ENCODE data around the gene CHCHD4. TPM values are rescaled to one million over a fixed set of nuclear protein-coding genes. Genes with fewer than 3 reads are reported as not detected.

Gene CHCHD4
- total and polyA plus RNA-seq, 4 donors: 7.5 to 12.0 (median 9.0) TPM

DNA sequence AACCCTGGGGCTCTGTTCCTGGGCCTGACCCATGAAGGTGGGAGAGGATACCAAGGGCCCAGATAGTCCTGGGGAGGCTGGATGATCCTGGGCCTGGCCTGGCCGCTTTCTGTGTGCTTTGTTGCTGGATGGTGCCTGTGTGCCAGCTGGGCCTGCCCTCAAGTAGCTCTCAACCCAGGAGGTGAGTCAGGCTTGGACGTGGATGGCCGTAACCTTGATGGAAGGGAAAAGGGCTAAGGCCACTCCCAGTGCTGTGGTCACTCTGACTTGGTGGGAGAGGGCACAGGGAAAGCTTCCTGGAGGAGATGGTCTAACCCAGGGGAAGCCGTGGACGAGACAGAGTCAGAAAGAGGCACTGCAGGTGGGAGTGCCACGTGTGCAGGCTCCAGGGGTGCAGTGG, 9.6 kb upstream of the CHCHD4 start:
- Histone ChIP-seq H3K4me1 (ENCODE audit: control insufficient read depth in 1 of 2, insufficient read depth in 2 of 2, low read length in 2 of 2) (peaks cover 0 to 3% of the 10 kb centered on the region in 2 donors), H3K27me3 (ENCODE audit: control insufficient read depth in 1 of 2, insufficient read depth in 2 of 2, low read length in 1 of 2) (no peaks in the 10 kb centered on the region), H3K27ac (ENCODE audit: low read depth in 1 of 2, low read length in 2 of 2) (no peak overlapping the region), H3K9me3 (ENCODE audit: control insufficient read depth, low read length) (no peaks in the 10 kb centered on the region), H3K4me3 (ENCODE audit: low read length in 2 of 2) (no peak overlapping the region), H3K36me3 (ENCODE audit: control insufficient read depth in 1 of 2, insufficient read depth in 2 of 2, low read length in 1 of 2) (peaks cover 9 to 18% of the 10 kb centered on the region in 2 donors)
- ATAC-seq (ENCODE audit: low FRiP score) (no peak), DNase-seq (no peak)
- intact Hi-C loops (cut with DNase I): no loop called here
- 89 to 97% methylated on average over 6 of the region's 6 CpGs for WGBS, 2 donors

GRCh38 chr3:14133876-14134275, 9.2 kb upstream of the CHCHD4 start:
- Histone ChIP-seq H3K27ac (ENCODE audit: low read depth in 1 of 2, low read length in 2 of 2) (no peak overlapping the region), H3K9me3 (ENCODE audit: control insufficient read depth, low read length) (no peaks in the 10 kb centered on the region), H3K27me3 (ENCODE audit: control insufficient read depth in 1 of 2, insufficient read depth in 2 of 2, low read length in 1 of 2) (no peaks in the 10 kb centered on the region), H3K36me3 (ENCODE audit: control insufficient read depth in 1 of 2, insufficient read depth in 2 of 2, low read length in 1 of 2) (peaks cover 9 to 18% of the 10 kb centered on the region in 2 donors), H3K4me3 (ENCODE audit: low read length in 2 of 2) (no peak overlapping the region), H3K4me1 (ENCODE audit: control insufficient read depth in 1 of 2, insufficient read depth in 2 of 2, low read length in 2 of 2) (peaks cover 0 to 3% of the 10 kb centered on the region in 2 donors)
- ATAC-seq (ENCODE audit: low FRiP score) (no peak), DNase-seq (no peak)
- intact Hi-C loops (cut with DNase I): no loop called here
- 96% methylated on average over 5 of the region's 5 CpGs for WGBS, 2 donors

GRCh38 chr3:14133188-14133800, 8.6 kb upstream of the CHCHD4 start:
- Histone ChIP-seq H3K4me3 (ENCODE audit: low read length in 2 of 2) (no peak overlapping the region), H3K36me3 (ENCODE audit: control insufficient read depth in 1 of 2, insufficient read depth in 2 of 2, low read length in 1 of 2) (peaks cover 9 to 18% of the 10 kb centered on the region in 2 donors), H3K9me3 (ENCODE audit: control insufficient read depth, low read length) (no peaks in the 10 kb centered on the region), H3K27ac (ENCODE audit: low read depth in 1 of 2, low read length in 2 of 2) (no peak overlapping the region), H3K4me1 (ENCODE audit: control insufficient read depth in 1 of 2, insufficient read depth in 2 of 2, low read length in 2 of 2) (peaks cover 0 to 3% of the 10 kb centered on the region in 2 donors), H3K27me3 (ENCODE audit: control insufficient read depth in 1 of 2, insufficient read depth in 2 of 2, low read length in 1 of 2) (no peaks in the 10 kb centered on the region)
- no peak for ATAC-seq (ENCODE audit: low FRiP score)
- WGBS, 2 donors: 90 to 92% methylated on average over 10 of the region's 10 CpGs
- intact Hi-C loops (cut with DNase I): no loop called here
- DNase-seq: no peak

- H3K9me3 ChIP-seq (ENCODE audit: control insufficient read depth, low read length): no peaks in the 10 kb centered on the region
- H3K4me1 ChIP-seq (ENCODE audit: control insufficient read depth in 1 of 2, insufficient read depth in 2 of 2, low read length in 2 of 2): peaks cover 0 to 3% of the 10 kb centered on the region in 2 donors
- no peak overlapping the region for H3K27ac ChIP-seq (ENCODE audit: low read depth in 1 of 2, low read length in 2 of 2)
- no peak for DNase-seq
- no peak overlapping the region for H3K4me3 ChIP-seq (ENCODE audit: low read length in 2 of 2)
- H3K36me3 ChIP-seq (ENCODE audit: control insufficient read depth in 1 of 2, insufficient read depth in 2 of 2, low read length in 1 of 2): peaks cover 9 to 18% of the 10 kb centered on the region in 2 donors
- H3K27me3 ChIP-seq (ENCODE audit: control insufficient read depth in 1 of 2, insufficient read depth in 2 of 2, low read length in 1 of 2): no peaks in the 10 kb centered on the region
- intact Hi-C loops (cut with DNase I): no loop called here
- WGBS, 2 donors: 90 to 93% methylated on average over 6 of the region's 6 CpGs
- no peak for ATAC-seq (ENCODE audit: low FRiP score)
These were observed 8.0 kb upstream of the CHCHD4 start for GRCh38 chr3:14132689-14133088.

DNA sequence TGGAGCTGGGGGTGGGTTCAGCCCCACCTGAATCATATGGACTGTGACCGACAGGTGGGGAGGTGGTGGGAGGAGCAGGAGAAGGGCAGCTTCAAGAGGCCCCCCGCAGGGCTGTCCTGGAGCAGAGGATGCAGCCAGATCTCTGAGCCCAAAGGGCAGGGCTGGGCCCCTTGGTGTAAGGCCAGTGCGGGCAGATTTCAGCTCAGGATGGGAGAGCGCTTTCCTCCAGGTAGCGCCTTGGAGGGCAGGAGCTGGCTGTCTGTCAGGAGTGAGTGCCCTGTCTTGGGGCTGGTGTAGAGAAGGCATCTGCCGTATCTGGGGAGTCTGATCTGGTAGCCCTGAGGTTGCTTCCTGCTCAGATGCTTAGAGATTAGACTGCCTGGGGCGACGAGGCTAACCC, 7.5 kb upstream of the CHCHD4 start:
- no peak for DNase-seq
- H3K36me3 ChIP-seq (ENCODE audit: control insufficient read depth in 1 of 2, insufficient read depth in 2 of 2, low read length in 1 of 2): peaks cover 9 to 18% of the 10 kb centered on the region in 2 donors

GRCh38 chr3:14131134-14131533, 6.5 kb upstream of the CHCHD4 start:
- Histone ChIP-seq H3K27ac (ENCODE audit: low read depth in 1 of 2, low read length in 2 of 2) (peak overlapping the region in 1 of 2 donors; percentile 26), H3K4me3 (ENCODE audit: low read length in 2 of 2) (no peak overlapping the region), H3K9me3 (ENCODE audit: control insufficient read depth, low read length) (no peaks in the 10 kb centered on the region), H3K36me3 (ENCODE audit: control insufficient read depth in 1 of 2, insufficient read depth in 2 of 2, low read length in 1 of 2) (peaks cover 9 to 18% of the 10 kb centered on the region in 2 donors), H3K4me1 (ENCODE audit: control insufficient read depth in 1 of 2, insufficient read depth in 2 of 2, low read length in 2 of 2) (no peaks in the 10 kb centered on the region), H3K27me3 (ENCODE audit: control insufficient read depth in 1 of 2, insufficient read depth in 2 of 2, low read length in 1 of 2) (no peaks in the 10 kb centered on the region)
- DNase-seq (no peak), ATAC-seq (ENCODE audit: low FRiP score) (no peak)
- intact Hi-C loops (cut with DNase I): no loop called here
- 73 to 75% methylated on average over 5 of the region's 5 CpGs for WGBS, 2 donors

More for the DNA sequence above, 7.5 kb upstream of the CHCHD4 start:
- intact Hi-C loops (cut with DNase I): no loop called here
- ATAC-seq (ENCODE audit: low FRiP score): no peak
- H3K4me1 ChIP-seq (ENCODE audit: control insufficient read depth in 1 of 2, insufficient read depth in 2 of 2, low read length in 2 of 2): peaks cover 0 to 3% of the 10 kb centered on the region in 2 donors
- no peaks in the 10 kb centered on the region for H3K27me3 ChIP-seq (ENCODE audit: control insufficient read depth in 1 of 2, insufficient read depth in 2 of 2, low read length in 1 of 2)
- WGBS, 2 donors: 89 to 96% methylated on average over 8 of the region's 8 CpGs
- no peaks in the 10 kb centered on the region for H3K9me3 ChIP-seq (ENCODE audit: control insufficient read depth, low read length)
- no peak overlapping the region for H3K4me3 ChIP-seq (ENCODE audit: low read length in 2 of 2)
- no peak overlapping the region for H3K27ac ChIP-seq (ENCODE audit: low read depth in 1 of 2, low read length in 2 of 2)

- H3K27ac ChIP-seq (ENCODE audit: low read depth in 1 of 2, low read length in 2 of 2): no peak overlapping the region
- 93 to 94% methylated on average over 12 of the region's 12 CpGs for WGBS, 2 donors
- ATAC-seq (ENCODE audit: low FRiP score) (no peak), DNase-seq (no peak)
- no peak overlapping the region for H3K4me3 ChIP-seq (ENCODE audit: low read length in 2 of 2)
- intact Hi-C loops (cut with DNase I): no loop called here
- H3K4me1 ChIP-seq (ENCODE audit: control insufficient read depth in 1 of 2, insufficient read depth in 2 of 2, low read length in 2 of 2): no peaks in the 10 kb centered on the region
- no peaks in the 10 kb centered on the region for H3K27me3 ChIP-seq (ENCODE audit: control insufficient read depth in 1 of 2, insufficient read depth in 2 of 2, low read length in 1 of 2)
- no peaks in the 10 kb centered on the region for H3K9me3 ChIP-seq (ENCODE audit: control insufficient read depth, low read length)
- peaks cover 9 to 17% of the 10 kb centered on the region in 2 donors for H3K36me3 ChIP-seq (ENCODE audit: control insufficient read depth in 1 of 2, insufficient read depth in 2 of 2, low read length in 1 of 2)
These were observed 6.0 kb upstream of the CHCHD4 start for GRCh38 chr3:14130707-14131106.

GRCh38 chr3:14130230-14130629, 5.6 kb upstream of the CHCHD4 start:
- Histone ChIP-seq H3K4me1 (ENCODE audit: control insufficient read depth in 1 of 2, insufficient read depth in 2 of 2, low read length in 2 of 2) (no peaks in the 10 kb centered on the region), H3K27me3 (ENCODE audit: control insufficient read depth in 1 of 2, insufficient read depth in 2 of 2, low read length in 1 of 2) (no peaks in the 10 kb centered on the region), H3K36me3 (ENCODE audit: control insufficient read depth in 1 of 2, insufficient read depth in 2 of 2, low read length in 1 of 2) (peaks cover 9 to 16% of the 10 kb centered on the region in 2 donors), H3K9me3 (ENCODE audit: control insufficient read depth, low read length) (no peaks in the 10 kb centered on the region), H3K27ac (ENCODE audit: low read depth in 1 of 2, low read length in 2 of 2) (no peak overlapping the region), H3K4me3 (ENCODE audit: low read length in 2 of 2) (no peak overlapping the region)
- ATAC-seq (ENCODE audit: low FRiP score): no peak
- no peak for DNase-seq
- intact Hi-C loops (cut with DNase I): no loop called here
- 96% methylated on average over 4 of the region's 4 CpGs for WGBS, 2 donors

- no peak for ATAC-seq (ENCODE audit: low FRiP score)
- Histone ChIP-seq H3K9me3 (ENCODE audit: control insufficient read depth, low read length) (no peaks in the 10 kb centered on the region), H3K4me1 (ENCODE audit: control insufficient read depth in 1 of 2, insufficient read depth in 2 of 2, low read length in 2 of 2) (no peaks in the 10 kb centered on the region), H3K27me3 (ENCODE audit: control insufficient read depth in 1 of 2, insufficient read depth in 2 of 2, low read length in 1 of 2) (no peaks in the 10 kb centered on the region), H3K4me3 (ENCODE audit: low read length in 2 of 2) (no peak overlapping the region), H3K27ac (ENCODE audit: low read depth in 1 of 2, low read length in 2 of 2) (no peak overlapping the region), H3K36me3 (ENCODE audit: control insufficient read depth in 1 of 2, insufficient read depth in 2 of 2, low read length in 1 of 2) (peaks cover 9 to 16% of the 10 kb centered on the region in 2 donors)
- intact Hi-C loops (cut with DNase I): loop anchor here (5.0 to 10.0 kb wide), 3 partner anchors 46 to 523 kb away; partner anchors contain the start of genes CCDC174 (in 1 of the 2), LSM3 (in 1 of the 2) and XPC (in 1 of the 2)
- DNase-seq: no peak
- WGBS, 2 donors: 92 to 97% methylated on average over 6 of the region's 6 CpGs
These were observed 4.6 kb upstream of the CHCHD4 start for GRCh38 chr3:14129296-14129695.
